Regular cardiac myocyte (primary cell): ENCODE results near the gene SSX2B. TPM values are rescaled to one million over a fixed set of nuclear protein-coding genes. Genes with fewer than 3 reads are reported as not detected.

Source experiments
- total RNA-seq: library from RNA; depleted of rRNA; stranded (reverse); fragments of >200 nt; gene quantifications from 2 replicates; pipeline ENCODE4 v1.2.3, GENCODE V29; 2014

The SSX2B gene
- not detected in 2 replicates for total RNA-seq

GRCh38 chrX:52750952-52751351 is at the start of gene SSX2B:
SSX2B (plus strand) TSS chrX:52751252; CDS start chrX:52752681, 1,429 bp downstream.

DNA sequence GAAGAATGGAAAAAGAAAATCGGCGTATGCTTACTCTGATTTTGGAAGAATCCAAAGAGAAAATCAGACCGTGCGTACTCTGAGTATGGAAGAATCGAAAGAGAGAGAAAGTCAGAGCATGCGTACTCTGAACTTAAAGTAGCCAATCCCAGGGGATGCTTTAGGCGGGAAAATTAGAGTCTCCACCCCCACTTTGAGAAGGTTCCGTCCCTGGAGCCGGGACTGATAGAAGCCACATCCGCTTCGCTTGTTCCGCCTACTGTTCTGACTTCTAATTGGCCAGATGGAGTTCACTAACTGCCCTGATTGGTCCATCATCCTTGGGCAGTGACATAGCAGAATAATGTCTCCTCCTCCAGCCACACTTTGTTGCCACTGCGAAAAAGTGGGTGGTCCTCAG is 44.0 kb upstream of the SSX2B start, which contains the start of gene SSX2:
SSX2 (minus strand) TSS at position 101 of the 400 bp plus-strand sequence. CDS start 1,429 bp downstream, outside the sequence.

DNA sequence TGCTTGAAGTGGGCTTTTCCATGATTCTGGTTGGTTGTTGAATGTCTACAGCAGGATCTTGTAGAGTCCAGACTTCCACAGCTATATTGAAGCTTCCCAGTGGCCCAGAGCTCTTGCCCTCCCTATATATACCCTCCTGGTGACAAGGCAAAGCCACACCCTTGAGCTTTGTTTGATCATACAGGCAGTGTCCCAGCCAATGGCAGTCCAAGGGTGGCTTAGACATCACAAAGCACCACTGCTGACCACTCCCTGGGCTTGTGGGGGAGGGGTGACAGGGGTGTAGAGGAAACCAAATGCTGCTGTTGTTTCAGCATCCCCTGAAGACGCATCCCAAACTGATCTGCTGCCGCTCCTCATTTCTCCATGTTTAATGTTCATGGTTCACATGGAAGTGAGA is 46.3 kb downstream of the SSX2B start, which contains the start of gene SPANXN5:
SPANXN5 (minus strand) TSS at position 101 of the 400 bp plus-strand sequence; CDS start at position 22, 79 bp downstream.

Other genes starting within 250 kb of the SSX2B start
- not detected in 2 replicates for gene XAGE1B, start 234.2 kb upstream of the SSX2B start, total RNA-seq
- not detected in 2 replicates for gene SSX7, start 96.4 kb upstream of the SSX2B start, total RNA-seq
- not detected in 2 replicates for gene SSX2, start 44.1 kb upstream of the SSX2B start, total RNA-seq
- not detected in 2 replicates for gene SPANXN5, start 46.2 kb downstream of the SSX2B start, total RNA-seq
- not detected in 2 replicates for gene XAGE5, start 60.0 kb downstream of the SSX2B start, total RNA-seq
- not detected in 2 replicates for gene XAGE3, start 116.8 kb downstream of the SSX2B start, total RNA-seq
- 17.2 and 17.6 TPM in 2 replicates for gene FAM156B, start 146.1 kb downstream of the SSX2B start, total RNA-seq
- 11.3 and 20.9 TPM in 2 replicates for gene FAM156A, start 207.3 kb downstream of the SSX2B start, total RNA-seq